ENCODE measurements around the gene GPR17.

DNA sequence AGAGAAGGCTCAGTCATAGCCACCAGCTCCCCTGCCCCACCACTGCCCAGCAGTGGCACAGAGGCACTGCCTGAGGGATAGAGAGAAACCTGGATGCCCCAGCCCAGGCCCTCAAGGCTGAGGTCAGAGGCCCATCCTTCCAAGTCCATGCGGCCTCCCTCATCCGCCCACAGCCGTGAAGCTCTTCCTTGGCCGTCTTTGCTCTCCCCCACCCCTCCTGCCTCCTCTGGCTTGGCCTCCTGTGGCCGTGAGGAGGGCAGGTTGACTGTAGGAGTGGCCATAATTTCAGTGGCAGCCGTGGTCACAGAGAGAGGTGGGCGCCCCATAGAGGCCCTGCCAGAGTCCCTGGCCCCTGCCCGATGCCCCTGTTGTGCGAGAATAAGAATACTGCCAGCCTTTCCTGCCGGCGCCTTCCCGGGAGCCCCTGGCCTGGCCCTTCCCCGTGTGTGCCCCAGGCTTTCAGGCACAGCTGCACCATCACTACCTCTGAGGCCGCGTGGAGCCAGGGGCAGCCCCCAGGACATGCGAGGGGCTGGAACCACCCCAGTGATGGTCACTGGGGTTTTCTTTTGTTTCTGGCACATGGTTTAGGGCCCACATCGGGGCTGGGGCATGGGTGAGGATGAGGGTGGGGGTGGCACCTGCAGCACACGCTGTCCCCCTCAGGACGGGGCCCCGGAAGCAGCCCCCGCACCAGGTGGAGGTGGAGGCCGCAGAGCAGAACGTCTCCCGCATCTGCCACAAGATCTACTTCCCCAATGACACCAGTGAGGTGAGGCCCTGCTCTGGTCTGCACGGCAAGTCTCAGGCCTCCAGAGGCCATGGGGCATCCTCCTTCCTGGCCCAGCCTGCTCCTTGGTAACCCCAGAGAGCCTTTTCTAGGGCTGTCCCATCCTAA, 13.1 kb upstream of the GPR17 start:
- TF ChIP-seq, protein P1, sequence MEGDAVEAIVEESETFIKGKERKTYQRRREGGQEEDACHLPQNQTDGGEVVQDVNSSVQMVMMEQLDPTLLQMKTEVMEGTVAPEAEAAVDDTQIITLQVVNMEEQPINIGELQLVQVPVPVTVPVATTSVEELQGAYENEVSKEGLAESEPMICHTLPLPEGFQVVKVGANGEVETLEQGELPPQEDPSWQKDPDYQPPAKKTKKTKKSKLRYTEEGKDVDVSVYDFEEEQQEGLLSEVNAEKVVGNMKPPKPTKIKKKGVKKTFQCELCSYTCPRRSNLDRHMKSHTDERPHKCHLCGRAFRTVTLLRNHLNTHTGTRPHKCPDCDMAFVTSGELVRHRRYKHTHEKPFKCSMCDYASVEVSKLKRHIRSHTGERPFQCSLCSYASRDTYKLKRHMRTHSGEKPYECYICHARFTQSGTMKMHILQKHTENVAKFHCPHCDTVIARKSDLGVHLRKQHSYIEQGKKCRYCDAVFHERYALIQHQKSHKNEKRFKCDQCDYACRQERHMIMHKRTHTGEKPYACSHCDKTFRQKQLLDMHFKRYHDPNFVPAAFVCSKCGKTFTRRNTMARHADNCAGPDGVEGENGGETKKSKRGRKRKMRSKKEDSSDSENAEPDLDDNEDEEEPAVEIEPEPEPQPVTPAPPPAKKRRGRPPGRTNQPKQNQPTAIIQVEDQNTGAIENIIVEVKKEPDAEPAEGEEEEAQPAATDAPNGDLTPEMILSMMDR (IDR thresholded peaks at IDR 0.05): no peak
- TF ChIP-seq POLR2A (IDR thresholded peaks at IDR 0.05): no peak
